Fibroblast of lung (primary cell): ENCODE data around the gene TRIML1. TPM values are rescaled to one million over a fixed set of nuclear protein-coding genes. Genes with fewer than 3 reads are reported as not detected.

ENCODE experiments used
- DNase-seq, 2 donors: peaks; one replicate each; pipeline versions ENCODE4 v3.0.0 to v3.0.0-alpha.2; 2010; ENCODE audit warnings: low read depth in 2 of 2
- H2AFZ ChIP-seq: 2 replicates; pipeline ENCODE4 v1.5.1; 2012; ENCODE audit warnings: low read length, control low read depth, inconsistent platforms
- H3K27ac ChIP-seq: 2 replicates; pipeline ENCODE4 v1.5.1; 2011; ENCODE audit warnings: low read length, control low read depth; ENCODE audit not compliant: insufficient read depth
- H3K27me3 ChIP-seq: 2 replicates; pipeline ENCODE4 v1.5.1; 2011; ENCODE audit warnings: mild to moderate bottlenecking, low read length; ENCODE audit not compliant: control insufficient read depth, insufficient read depth
- H3K36me3 ChIP-seq: 2 replicates; pipeline ENCODE4 v1.5.1; 2011; ENCODE audit warnings: low read length; ENCODE audit not compliant: control insufficient read depth, insufficient read depth
- H3K4me1 ChIP-seq: 2 replicates; pipeline ENCODE4 v1.5.1; 2011; ENCODE audit warnings: low read length; ENCODE audit not compliant: control insufficient read depth, insufficient read depth; ENCODE audit errors: extremely low read depth
- H3K4me2 ChIP-seq: 2 replicates; pipeline ENCODE4 v1.5.1; 2011; ENCODE audit warnings: low read length, control low read depth; ENCODE audit not compliant: insufficient read depth; ENCODE audit errors: extremely low read depth
- H3K4me3 ChIP-seq, 4 experiments: fragments of 200-600 bp in 1 of 4; sonication (generic) in 1 of 4; replicated peaks in 1 of 4; 2 replicates each; pipeline ENCODE4 v1.5.1; 2011 to 2016; ENCODE audit warnings: low read length in 4 of 4, low read depth in 3 of 4, mild to moderate bottlenecking in 3 of 4, control low read depth in 2 of 4, inconsistent platforms in 1 of 4, mixed read lengths in 1 of 4; ENCODE audit not compliant: insufficient read depth in 1 of 4; ENCODE audit errors: control extremely low read depth in 1 of 4
- H3K79me2 ChIP-seq: 2 replicates; pipeline ENCODE4 v1.5.1; 2012; ENCODE audit warnings: mild to moderate bottlenecking, low read length, inconsistent platforms; ENCODE audit not compliant: control insufficient read depth, insufficient read depth
- H3K9ac ChIP-seq: 2 replicates; pipeline ENCODE4 v1.5.1; 2011; ENCODE audit warnings: mild to moderate bottlenecking, low read length, control low read depth; ENCODE audit not compliant: insufficient read depth
- H3K9me3 ChIP-seq: 2 replicates; pipeline ENCODE4 v1.5.1; 2012; ENCODE audit warnings: low read depth, low read length; ENCODE audit not compliant: control insufficient read depth, insufficient read depth
- H4K20me1 ChIP-seq: 2 replicates; pipeline ENCODE4 v1.5.1; 2011; ENCODE audit warnings: low read length; ENCODE audit not compliant: control insufficient read depth, insufficient read depth; ENCODE audit errors: extremely low read depth
- CTCF ChIP-seq, 2 donors: IDR thresholded peaks in 1 of 2; conservative IDR thresholded peaks in 1 of 2; 1 replicate in 1 of 2; 2 replicates in 1 of 2; pipeline ENCODE4 v1.5.1; 2011 to 2012; ENCODE audit warnings: low read length in 2 of 2, control low read depth in 1 of 2, inconsistent platforms in 1 of 2, low read depth in 1 of 2, mild to moderate bottlenecking in 1 of 2
- EZH2 ChIP-seq: IDR thresholded peaks from 2 replicates; pipeline ENCODE4 v1.5.1; 2012; ENCODE audit warnings: low read length, control low read depth, mild to moderate bottlenecking; ENCODE audit errors: missing control alignments
- polyA plus RNA-seq, 2 donors: library from polyadenylated mRNA; depleted of rRNA in 1 of 2; stranded (reverse) in 1 of 2; unstranded in 1 of 2; fragments of >200 nt; gene quantifications; 2 replicates each; pipeline ENCODE4 v1.2.1, GENCODE V29; 2011 to 2012; ENCODE audit warnings: missing spikeins in 1 of 2
- total RNA-seq: library from RNA; depleted of rRNA; stranded (reverse); fragments of >200 nt; gene quantifications from 2 replicates; pipeline ENCODE4 v1.2.1, GENCODE V29; 2014

The TRIML1 gene
- total and polyA plus RNA-seq, 2 donors (not counting 1 experiment from before 2014, with no cell fraction given) = not detected

- H3K9ac ChIP-seq = no peak overlapping the region
- H3K4me1 ChIP-seq = no peaks in the 10 kb centered on the region
- no peak overlapping the region for H2AFZ ChIP-seq
- H3K79me2 ChIP-seq = no peaks in the 10 kb centered on the region
- no peak overlapping the region for H3K27ac ChIP-seq
- no peak overlapping the region for H3K4me3 ChIP-seq
- no peaks in the 10 kb centered on the region for H3K36me3 ChIP-seq
- H3K9me3 ChIP-seq = no peaks in the 10 kb centered on the region
- H4K20me1 ChIP-seq = no peaks in the 10 kb centered on the region
- no peak overlapping the region for H3K4me2 ChIP-seq
- no peaks in the 10 kb centered on the region for H3K27me3 ChIP-seq
- no peak for DNase-seq
- no peak for TF ChIP-seq CTCF (conservative IDR thresholded peaks at IDR 0.05 in 1 of 2, IDR thresholded peaks at IDR 0.05 in 1 of 2; ENCODE audit: low read depth in 1 of 2, low read length in 2 of 2)
- TF ChIP-seq EZH2 = no peak
These were observed 28.3 kb upstream of the TRIML1 start for GRCh38 chr4:188110741-188111471.

GRCh38 chr4:188111955-188112354 is 27.3 kb upstream of the TRIML1 start:
- Histone ChIP-seq H3K9me3 (no peaks in the 10 kb centered on the region), H4K20me1 (no peaks in the 10 kb centered on the region), H3K4me1 (no peaks in the 10 kb centered on the region), H3K36me3 (no peaks in the 10 kb centered on the region), H3K79me2 (no peaks in the 10 kb centered on the region), H3K4me2 (no peak overlapping the region), H3K27me3 (no peaks in the 10 kb centered on the region), H3K9ac (no peak overlapping the region), H2AFZ (no peak overlapping the region), H3K4me3 (no peak overlapping the region), H3K27ac (no peak overlapping the region)
- TF ChIP-seq EZH2 (no peak), CTCF (conservative IDR thresholded peaks at IDR 0.05 in 1 of 2, IDR thresholded peaks at IDR 0.05 in 1 of 2; ENCODE audit: low read depth in 1 of 2, low read length in 2 of 2) (no peak)
- no peak for DNase-seq

GRCh38 chr4:188113156-188113555 is 26.1 kb upstream of the TRIML1 start:
- no peak for DNase-seq
- Histone ChIP-seq H3K9me3 (no peaks in the 10 kb centered on the region), H3K36me3 (no peaks in the 10 kb centered on the region), H3K4me2 (no peak overlapping the region), H3K9ac (no peak overlapping the region), H2AFZ (no peak overlapping the region), H4K20me1 (no peaks in the 10 kb centered on the region), H3K4me1 (no peaks in the 10 kb centered on the region), H3K4me3 (no peak overlapping the region), H3K79me2 (no peaks in the 10 kb centered on the region), H3K27ac (no peak overlapping the region), H3K27me3 (no peaks in the 10 kb centered on the region)
- TF ChIP-seq CTCF (conservative IDR thresholded peaks at IDR 0.05 in 1 of 2, IDR thresholded peaks at IDR 0.05 in 1 of 2; ENCODE audit: low read depth in 1 of 2, low read length in 2 of 2) = no peak
- no peak for TF ChIP-seq EZH2
